EH (cell line): ENCODE measurements around the gene SGIP1.
"Not testable (repeated sequence)": the region's sequence is repeated elsewhere in the genome, so short reads cannot be mapped to it uniquely, and the experiment has no call there.

Experiments used
- DNase-seq: peaks from one replicate; pipeline ENCODE4 v3.0.0-alpha.2; 2015; ENCODE audit warnings: low read depth

The SGIP1 gene

DNA sequence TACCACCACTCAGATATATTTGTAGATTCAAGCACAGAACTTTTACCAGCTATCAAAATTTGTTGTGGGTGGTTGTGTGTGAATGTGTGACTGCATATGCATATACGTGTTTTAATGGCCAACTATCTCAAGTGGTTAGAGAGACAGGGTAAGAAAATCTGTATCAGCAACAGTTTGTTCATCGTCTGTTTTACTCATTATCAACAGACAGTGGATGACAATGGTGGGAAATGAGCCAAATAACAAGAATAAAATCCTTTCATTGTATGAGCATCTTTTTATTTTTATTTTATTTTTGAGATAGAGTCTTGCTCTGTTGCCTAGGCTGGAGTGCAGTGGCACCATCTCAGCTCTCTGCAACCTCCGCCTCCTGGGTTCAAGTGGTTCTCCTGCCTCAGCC lies 195.6 kb downstream of the SGIP1 start:
- no peak for DNase-seq

DNA sequence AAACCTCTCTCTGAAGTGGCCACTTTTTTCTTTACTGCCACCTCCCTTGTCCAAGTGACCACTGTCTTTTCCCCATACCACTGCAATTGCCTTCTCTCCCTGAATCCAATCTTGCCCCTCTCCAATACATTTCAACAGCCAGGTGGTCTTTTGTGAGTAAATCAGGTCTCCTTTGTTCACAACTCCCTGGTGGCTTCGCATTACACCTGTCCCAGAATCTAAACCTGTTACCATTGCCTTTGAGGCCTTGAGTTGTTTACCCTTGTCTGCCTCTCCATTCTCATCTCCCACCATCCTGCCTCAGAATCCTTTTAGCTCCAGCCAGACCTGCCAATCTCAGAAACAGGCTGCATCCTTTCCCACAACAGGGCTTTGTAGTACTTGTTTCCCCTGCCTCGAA lies 196.5 kb downstream of the SGIP1 start:
- DNase-seq = no peak

DNA sequence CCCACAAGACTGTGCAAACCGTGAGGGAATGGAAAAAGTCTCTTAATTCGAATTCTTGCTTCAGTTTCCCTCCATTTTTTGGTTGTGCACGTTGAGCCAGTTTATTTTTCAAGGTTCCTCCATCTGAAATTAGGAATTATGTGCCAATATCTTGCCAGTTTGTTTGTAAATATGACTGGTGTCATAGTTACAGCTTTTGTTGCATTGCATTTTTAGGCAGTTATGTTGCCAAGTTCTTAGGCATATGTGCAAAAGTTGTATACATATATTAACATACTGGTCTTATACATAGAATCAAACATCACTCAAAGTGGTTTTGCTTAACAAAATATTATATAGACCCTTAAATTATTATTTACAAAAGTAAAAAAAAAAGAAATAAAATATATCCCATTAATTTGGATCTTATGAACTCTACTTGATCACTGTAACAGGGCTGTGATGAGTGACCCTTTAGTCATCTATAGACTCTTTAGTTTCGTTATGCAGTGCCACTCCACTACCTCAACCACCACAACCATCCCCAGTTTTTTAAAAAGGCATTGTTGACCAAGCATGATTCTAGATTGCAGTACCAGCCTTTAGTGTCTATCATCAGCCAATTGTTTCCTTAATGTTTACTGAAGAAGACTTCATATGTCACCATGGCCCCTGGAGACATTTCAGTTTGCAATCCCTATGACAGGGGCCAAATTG lies 197.4 kb downstream of the SGIP1 start:
- DNase-seq = no peak

DNA sequence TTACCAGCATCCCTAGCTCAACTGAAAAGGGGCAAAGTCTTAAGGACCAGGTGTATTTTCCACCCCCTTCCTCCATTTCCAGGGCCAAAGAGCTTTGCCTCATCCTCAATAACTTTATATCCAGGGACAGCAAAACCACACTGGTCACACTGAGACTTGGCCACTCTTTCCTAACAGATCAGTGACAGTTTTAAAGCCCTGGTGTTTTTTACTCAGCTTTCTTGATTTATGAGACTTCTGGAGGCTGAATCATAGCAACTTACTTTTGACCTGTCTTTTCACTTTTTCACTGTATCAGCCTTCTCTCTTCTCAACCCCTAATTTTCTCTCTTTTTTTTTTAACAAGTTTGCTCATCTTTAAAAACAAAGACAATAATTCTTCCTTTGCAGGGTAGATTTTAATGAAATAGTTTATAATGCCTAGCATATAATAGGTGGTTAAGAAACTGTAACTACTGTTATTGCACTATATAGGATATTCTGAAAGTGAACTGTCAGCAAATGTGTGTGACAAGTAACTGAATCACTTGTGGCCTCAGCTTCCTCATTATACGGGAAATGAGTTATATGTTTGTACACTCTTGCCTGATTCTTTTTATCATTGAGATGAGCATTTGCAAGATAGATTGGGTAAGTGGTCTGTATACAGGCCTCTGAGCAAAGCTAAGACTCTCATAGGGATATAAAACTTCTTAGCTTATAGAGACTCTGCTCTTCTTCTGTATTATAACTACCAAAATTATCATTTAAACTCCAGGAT lies 198.6 kb downstream of the SGIP1 start:
- DNase-seq = peak; percentile 56

DNA sequence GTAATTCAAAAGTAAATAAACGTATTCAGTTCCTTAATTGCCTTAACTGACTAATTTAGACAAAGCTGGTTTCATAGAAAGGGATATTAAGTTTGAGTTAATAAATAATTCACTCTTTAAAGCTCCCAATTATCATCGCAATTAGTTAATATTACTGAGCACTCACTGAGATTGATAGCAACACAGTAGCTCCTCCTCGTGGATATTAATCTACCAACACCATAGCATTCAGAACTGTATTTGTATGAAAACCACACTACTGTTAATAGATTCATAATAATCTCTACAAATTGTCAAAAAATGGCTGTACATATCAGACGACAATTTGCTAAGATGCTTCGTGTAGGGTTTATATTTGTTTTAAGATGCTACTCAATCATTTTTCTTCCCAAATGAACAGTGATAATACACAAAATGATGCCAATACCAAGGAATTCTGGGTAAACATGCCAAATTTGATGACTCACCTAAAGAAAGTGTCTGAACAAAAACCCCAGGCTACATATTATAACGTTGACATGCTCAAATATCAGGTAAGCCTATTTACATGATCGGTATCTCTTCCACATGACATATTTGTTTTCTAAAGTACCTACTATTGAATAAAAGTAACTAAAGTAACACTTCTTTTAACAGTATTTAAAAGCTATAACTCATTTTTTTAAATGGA lies 199.5 kb downstream of the SGIP1 start:
- DNase-seq = peak; percentile 33

DNA sequence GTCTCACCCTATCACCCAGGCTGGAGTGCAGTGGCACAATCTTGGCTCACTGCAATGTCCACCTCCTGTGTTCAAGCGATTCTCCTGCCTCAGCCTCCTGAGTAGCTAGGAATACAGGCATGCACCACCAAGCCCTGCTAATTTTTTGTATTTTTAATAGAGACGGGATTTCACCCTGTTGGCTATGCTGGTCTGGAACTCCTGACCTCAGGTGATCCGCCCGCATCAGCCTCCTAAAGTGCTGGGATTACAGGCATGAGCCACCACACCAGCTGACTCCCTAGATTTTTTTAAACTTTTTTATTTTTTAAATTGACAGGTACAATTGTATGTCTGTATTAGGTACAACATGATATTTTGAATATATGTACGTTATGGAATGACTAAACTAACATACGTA lies 200.6 kb downstream of the SGIP1 start:
- not testable (repeated sequence) for DNase-seq

DNA sequence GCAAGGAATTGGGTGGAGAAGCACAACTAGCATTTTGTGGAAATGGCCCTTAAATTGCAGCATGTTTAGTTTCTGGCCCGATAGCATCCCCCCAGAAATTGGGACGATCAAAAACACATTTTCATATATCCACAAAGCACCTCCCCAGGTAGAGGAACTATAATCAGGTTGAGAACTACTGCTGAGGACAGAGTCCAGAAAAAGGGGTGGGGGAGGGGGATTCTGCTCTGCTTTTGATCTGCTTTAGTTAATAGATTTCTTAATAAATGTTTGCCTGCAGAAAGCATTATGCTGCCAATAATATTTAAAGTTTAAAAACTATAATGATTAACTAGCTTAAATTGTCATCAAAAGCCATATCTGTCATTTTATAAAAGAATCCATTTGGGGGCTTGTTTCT lies 203.9 kb downstream of the SGIP1 start:
- DNase-seq = no peak

DNA sequence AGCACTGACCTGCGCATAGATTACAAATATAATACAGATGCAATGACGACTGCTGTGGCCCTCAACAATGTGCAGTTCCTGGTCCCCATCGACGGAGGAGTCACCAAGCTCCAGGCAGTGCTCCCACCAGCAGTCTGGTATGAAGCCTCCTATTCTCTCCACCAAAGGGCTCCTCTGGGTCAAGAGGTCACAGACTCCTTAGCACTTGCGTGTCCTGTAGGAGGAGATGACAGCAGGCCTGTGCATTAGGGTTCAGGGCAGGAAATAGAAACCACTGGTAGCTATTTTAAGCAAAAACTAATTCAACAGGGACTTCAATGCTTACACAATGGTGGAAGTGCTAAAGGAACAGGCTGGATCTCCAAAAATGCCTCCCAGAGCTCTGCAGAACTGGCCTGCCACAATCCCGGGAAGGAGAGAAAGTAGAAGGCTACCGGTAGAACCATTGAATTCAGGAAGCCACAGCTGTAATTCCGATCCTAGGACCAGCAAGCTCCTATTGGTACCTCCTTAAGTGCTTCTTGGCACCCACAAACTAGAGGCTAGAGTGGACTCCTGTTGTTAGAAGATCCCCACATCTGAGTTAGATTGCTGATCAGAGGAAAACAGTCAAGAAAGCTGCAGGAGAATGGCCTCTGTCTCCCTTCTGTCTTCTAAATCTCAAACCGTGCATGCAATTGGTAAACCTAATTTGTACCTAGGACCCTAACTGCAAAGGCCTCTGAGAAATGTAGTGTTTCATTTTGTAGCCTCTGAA lies 205.6 kb downstream of the SGIP1 start:
- DNase-seq = no peak

DNA sequence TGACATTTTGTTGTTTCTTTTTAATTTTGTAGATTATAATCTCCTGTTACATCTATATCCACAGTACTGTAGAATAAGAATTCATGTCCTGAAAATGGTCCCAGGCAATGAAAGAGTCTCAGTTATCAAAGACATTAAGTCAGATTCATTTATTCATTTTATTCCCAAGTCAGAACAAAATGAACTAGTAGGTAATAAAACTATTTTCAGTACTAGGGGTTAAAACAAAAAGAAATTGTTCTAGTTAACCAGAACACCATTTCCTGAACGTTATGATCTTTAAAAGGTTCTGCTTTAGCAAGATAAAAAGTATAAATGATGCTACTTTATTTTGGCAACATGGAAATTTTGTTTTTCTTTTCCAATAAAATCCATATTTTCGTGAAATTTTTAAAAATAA lies 211.5 kb downstream of the SGIP1 start:
- no peak for DNase-seq

DNA sequence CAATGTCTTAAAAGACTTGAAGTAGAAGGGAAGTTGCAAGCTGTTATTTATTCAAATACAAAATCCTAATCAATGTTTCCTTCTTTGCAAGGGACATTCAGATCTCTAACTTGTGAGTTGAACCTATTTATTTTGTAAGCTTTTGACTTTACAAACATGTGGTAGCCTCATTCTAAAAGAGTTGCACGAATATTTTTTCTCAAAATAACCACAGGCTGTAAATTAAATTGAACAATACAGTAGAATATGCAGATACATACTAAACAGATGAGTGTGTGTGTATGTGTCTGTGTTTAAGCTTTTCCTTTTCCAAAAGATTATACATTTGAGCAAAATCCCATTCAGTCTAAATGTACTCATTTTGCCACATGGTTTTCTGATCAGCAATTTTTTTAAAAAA lies 213.5 kb downstream of the SGIP1 start:
- peak; percentile 73 for DNase-seq

DNA sequence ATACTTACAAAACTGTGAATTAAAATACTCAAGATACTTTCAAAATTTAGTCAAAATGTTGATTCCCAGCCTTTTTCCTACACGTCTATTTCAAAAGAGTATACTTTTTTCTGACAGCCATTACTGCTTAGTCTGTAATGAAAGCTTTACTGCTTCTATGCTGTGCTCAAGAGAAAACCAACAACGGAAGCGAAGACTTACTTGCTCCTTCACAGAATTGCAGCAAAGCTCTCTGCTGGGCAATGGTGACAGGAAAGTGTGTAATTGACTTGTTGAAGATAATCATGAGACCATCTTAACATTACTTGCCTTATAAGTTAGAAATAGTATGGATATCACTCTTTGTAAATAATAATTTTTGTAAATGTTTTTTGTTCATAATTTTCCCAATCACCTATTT lies 216.6 kb downstream of the SGIP1 start:
- no peak for DNase-seq

DNA sequence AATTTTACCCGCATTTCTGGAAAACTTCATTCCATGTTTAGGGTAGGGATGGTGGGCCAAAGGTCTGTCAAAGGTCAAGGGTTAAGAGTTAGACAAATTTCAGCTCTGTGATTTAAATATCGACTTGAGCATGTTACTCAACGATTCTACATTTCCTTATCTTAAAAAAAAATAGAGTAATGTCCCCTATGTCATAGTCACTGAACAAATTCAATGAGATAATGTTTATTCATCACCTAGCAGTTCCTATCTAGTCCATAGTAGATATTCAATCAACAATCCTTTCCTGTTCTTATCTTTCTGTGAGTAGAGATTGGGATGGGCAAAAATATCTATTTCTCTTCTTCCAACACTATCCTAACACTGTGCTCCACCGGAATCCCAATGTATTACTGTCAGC lies 217.2 kb downstream of the SGIP1 start:
- DNase-seq = no peak

DNA sequence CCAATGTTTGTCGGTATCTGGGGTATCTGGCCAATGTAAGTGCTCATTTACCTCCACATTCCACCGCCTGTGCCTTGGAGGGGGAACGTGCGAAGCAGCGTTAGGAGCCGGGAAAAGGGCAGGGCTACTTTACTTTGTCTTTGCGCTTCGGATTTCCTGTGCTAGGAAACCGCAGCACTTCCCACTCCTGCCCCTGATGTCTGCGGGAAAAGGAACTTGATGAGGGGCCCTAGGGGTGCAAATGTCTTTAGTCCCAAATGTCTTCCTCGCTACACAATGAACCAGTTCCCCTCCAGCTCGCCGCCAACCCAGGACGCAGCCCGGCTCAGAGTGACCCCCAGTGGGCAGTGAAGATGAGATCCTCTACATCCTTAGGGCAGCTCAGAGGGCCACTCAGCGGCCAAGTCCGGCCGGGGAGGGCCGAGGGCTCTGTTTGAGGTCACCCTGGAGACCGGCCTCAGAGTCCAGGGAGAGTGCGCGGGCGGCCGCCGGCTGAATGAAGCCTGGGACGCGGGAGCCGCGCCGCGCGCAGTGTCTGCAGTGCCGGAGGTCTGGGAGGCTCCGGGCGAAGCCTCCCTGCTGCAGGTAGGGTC lies 218.1 kb downstream of the SGIP1 start, which contains the start of gene DYNLT5:
Gene DYNLT5 (plus strand): TSS at position 460 of the 593 bp plus-strand sequence. CDS start 2,200 bp downstream, outside the sequence.
- peak; percentile 71 for DNase-seq

DNA sequence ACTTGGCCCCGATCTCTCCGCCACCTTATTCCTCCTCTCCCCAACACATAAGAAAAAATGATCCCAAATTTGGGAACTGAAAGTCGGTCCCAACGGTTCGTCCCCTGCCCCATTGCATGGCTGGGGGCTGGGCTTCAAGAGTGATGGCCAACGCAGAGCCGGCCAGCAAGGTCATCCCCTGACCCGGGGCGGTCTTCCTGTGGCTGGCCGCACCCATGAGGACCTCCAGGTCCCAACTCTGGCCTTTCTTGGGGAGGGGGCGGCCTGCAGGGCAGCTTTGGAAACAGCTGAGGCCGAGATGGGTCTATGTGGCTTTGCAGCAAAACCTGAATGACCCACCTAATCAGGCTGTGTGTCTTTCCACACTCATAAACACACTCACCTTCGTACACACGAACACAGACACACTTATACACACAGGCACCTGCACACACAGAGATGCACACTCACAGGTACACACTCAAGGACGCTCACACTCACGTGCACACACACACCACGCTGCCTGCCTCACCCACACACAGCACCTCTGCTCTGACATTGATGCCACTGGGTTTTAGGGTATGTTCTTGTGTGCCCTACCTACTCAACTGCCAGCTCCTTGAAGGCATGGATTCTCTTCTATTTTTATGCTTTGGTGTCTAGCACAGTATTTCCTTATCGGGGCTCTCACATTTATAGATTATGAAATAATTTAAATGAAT lies 218.9 kb downstream of the SGIP1 start:
- DNase-seq = no peak

DNA sequence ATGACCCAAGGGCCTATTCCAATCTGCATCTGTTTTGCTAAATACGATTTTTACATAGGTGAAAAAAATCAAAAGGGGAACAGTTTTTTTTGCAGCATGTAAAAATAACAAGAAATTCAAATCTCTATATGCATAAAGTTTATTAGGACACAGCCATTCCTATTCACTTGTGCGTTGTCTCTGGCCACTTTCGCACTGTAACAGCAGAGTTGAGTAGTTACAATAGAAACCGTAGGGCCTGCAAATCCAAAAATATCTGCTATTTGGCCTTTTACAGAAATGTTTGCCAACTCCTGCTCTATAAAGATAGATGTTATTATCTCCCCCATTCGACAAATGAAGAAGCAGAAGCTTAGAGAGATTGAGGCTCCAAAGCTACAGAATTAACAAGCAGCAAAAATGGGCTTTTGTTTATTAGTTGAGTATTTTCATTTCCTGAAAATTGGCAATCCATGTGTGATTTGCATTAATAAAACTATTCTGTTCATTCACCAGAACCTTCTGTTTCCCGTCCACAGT lies 223.8 kb downstream of the SGIP1 start:
- no peak for DNase-seq

DNA sequence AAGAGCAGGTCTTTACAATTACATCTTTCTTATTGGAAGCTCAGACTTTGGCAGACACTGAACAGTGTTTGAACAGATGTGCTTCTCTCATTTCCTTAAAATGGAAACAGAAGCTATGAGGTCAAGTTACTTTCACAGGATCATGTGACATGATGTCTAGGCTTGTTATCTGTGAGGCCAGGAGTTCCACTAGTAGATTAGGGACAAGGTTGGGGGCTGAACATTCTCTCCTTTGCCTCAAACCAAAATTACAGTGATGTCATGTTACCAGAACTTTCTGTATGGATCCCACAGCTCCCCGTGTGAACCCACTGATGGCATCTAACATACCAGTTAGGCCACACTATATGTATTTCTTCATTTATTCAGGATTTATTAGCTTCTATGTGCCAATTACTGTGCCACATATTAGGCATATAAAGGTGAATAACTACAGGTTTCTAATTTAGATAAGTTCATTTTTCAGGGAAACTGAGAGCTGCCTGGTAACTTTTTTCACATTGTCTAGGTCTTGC lies 224.3 kb downstream of the SGIP1 start:
- no peak for DNase-seq

DNA sequence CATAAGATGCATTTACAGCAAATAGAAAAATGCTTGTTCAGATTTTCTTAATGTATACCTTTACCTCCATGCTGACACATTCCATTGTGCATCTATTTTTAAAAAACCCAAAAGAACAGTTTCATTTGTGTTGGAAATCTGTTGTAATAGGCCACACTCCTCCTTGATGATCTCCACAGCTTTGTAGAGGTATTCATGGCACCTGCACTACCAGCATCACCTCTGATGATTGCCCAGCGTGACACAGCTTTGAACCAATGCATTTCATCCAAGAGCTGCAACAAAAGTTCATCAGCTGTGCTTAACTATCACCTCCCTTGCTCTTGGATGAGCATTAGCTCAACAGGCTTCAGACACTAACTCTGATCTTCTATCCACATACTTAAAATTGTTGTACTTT lies 226.6 kb downstream of the SGIP1 start:
- DNase-seq = no peak

DNA sequence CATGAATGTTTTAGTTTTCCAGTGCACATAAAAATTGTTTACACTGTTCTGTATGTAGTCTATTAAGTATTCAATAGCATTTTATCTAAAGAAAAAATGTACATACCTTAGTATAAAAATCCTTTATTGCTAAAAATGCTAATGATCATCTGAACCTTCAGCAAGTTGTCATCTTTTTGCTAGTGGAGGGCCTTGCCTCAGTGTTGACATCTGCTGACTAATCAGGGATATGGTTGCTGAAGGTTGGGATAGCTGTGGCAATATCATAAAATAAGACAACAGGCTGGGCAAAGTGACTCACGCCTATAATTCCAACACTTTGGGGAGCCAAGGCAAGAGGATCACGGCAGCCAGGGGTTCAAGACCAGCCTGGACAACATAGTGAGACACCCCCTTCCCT lies 227.3 kb downstream of the SGIP1 start:
- DNase-seq = peak; percentile 37

DNA sequence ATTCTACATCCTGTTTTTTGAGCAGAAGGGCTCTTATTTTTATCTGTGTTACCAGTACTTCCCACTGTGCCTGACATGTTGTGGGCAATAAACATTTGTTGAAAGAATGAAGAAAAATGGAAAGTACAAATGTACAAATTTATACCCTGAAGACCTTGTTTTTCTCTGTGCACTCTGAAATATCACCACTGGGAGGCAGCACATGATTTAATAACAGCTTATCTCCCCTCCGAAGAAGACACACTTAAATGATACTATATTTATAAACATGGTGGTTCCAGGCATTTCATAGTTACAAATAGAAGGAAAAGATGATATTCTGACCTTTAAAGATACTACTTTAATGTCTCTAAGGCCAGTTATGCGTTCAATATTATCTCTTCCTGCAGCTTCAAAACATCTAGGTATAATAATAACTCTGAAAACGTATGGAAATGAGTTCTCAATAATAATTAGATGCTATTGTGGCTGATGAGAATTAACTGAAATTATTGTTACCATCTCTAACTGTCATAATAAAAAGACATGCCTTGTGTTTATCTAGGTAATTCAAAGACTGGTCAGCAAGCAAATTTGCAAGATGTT lies 231.1 kb downstream of the SGIP1 start:
- DNase-seq = peak; percentile 58

DNA sequence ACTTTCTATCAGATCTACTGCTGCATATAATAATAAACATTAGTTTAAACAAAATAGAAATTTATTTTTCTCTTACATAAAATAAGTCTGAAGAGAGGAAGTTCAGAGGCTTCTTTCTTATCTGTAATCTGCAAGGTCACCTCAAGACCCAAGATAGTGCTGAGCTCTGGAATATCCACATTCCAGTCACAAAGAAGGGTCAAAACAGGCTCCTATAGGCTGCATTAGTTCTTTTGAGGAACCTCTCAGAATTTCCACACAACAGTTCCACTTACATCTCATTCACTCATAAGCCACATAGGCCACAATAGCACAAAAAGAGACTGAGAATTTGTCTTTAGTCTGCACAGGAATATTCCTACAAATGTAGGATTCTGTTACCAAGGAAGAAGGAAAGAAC lies 233.7 kb downstream of the SGIP1 start:
- DNase-seq = no peak
